CD4-positive, alpha-beta T cell (primary cell): Measurements from ENCODE around the gene SECISBP2. TPM values are rescaled to one million over a fixed set of nuclear protein-coding genes. Genes with fewer than 3 reads are reported as not detected.
A peak's percentile ranks its signal among the peaks of the same experiment; 100 is the strongest.

Experiments used
- ATAC-seq: fragments of 200-7000 bp; cut with Tn5 transposase; one replicate; pipeline ENCODE4 v1.10.0; 2022; ENCODE audit warnings: mild to moderate bottlenecking; ENCODE audit not compliant: poor library complexity
- CTCF ChIA-PET: fragments of 350-600 bp; sonication (Branson Sonifier 250); formaldehyde crosslinking; loops from one replicate; lab custom pipeline; 2021; ENCODE audit warnings: antibody characterized with exemption, inconsistent platforms; lab: Charles Lee
- POLR2A ChIA-PET: fragments of 350-600 bp; sonication (Branson Sonifier 250); formaldehyde crosslinking; loops from one replicate; lab custom pipeline; 2021; ENCODE audit warnings: antibody characterized with exemption, inconsistent platforms; lab: Charles Lee
- DNase-seq, 14 experiments: peaks; one replicate each; pipeline ENCODE4 v3.0.0-alpha.2; 2013 to 2020; ENCODE audit warnings: mixed read lengths in 2 of 14
- H3K27ac ChIP-seq, 2 donors: one replicate each; pipeline versions ENCODE4 v1.5.1 to v1.7.0; 2013; ENCODE audit warnings: low read length in 2 of 2, low read depth in 1 of 2, mild to moderate bottlenecking in 1 of 2
- H3K27me3 ChIP-seq, 2 experiments: 1 replicate in 1 of 2; 2 replicates in 1 of 2; pipeline versions ENCODE4 v1.6.1 to v1.7.0; 2013; ENCODE audit warnings: low read length in 2 of 2, control low read depth in 1 of 2, mild to moderate bottlenecking in 1 of 2, moderate library complexity in 1 of 2; ENCODE audit not compliant: insufficient read depth in 2 of 2, control insufficient read depth in 1 of 2
- H3K36me3 ChIP-seq: one replicate; pipeline ENCODE4 v1.6.1; 2013; ENCODE audit warnings: low read length, control low read depth; ENCODE audit not compliant: insufficient read depth
- H3K4me1 ChIP-seq: one replicate; pipeline ENCODE4 v1.6.1; 2013; ENCODE audit warnings: low read length, control low read depth; ENCODE audit not compliant: insufficient read depth
- H3K4me3 ChIP-seq: one replicate; pipeline ENCODE4 v1.5.1; 2013; ENCODE audit warnings: mild to moderate bottlenecking, low read length, moderate library complexity
- H3K9me3 ChIP-seq, 2 experiments: 1 replicate in 1 of 2; 2 replicates in 1 of 2; pipeline versions ENCODE4 v1.6.1 to v1.7.0; 2013; ENCODE audit warnings: low read length in 2 of 2, mild to moderate bottlenecking in 2 of 2, control low read depth in 1 of 2, moderate library complexity in 1 of 2; ENCODE audit not compliant: control insufficient read depth in 1 of 2, insufficient read depth in 1 of 2
- H3K27ac Mint-ChIP-seq: one replicate; pipeline ENCODE4 v1.8.0; 2020; ENCODE audit warnings: mixed read lengths
- H3K27me3 Mint-ChIP-seq: one replicate; pipeline ENCODE4 v1.8.0; 2021; ENCODE audit warnings: mixed read lengths
- H3K36me3 Mint-ChIP-seq: one replicate; pipeline ENCODE4 v1.8.0; 2021; ENCODE audit warnings: low read depth, mixed read lengths
- H3K4me1 Mint-ChIP-seq: one replicate; pipeline ENCODE4 v1.8.0; 2021; ENCODE audit warnings: low read depth, mixed read lengths
- H3K4me3 Mint-ChIP-seq: one replicate; pipeline ENCODE4 v1.8.0; 2020; ENCODE audit warnings: mild to moderate bottlenecking, mixed read lengths
- H3K9me3 Mint-ChIP-seq: one replicate; pipeline ENCODE4 v1.8.0; 2020; ENCODE audit warnings: mixed read lengths
- CTCF ChIP-seq: fragments of 200-600 bp; IDR thresholded peaks from one replicate; pipeline ENCODE4 v1.8.0; 2022; ENCODE audit warnings: antibody characterized with exemption, mild to moderate bottlenecking
- intact Hi-C, 2 experiments: fragments of 100-400 bp; cut with DNase I in 1 of 2; cut with micrococcal nuclease in 1 of 2; formaldehyde crosslinking; loops; one replicate each; pipeline versions ENCODE4 v1.15.1 to v1.9.0; 2023 to 2025; cut with DNase I, micrococcal nuclease
- total RNA-seq, 174 experiments: library from RNA in 2 of 174; stranded (reverse) in 2 of 174; gene quantifications; one replicate each; pipeline ENCODE4 v1.2.3 and lab custom pipeline; 2021 to 2026

SECISBP2 gene
- total RNA-seq, 2 experiments from 2014 or later, result 109 to 112 TPM

- intact Hi-C loops, result no loop called here
- H3K27me3 ChIP-seq, result no peaks in the 10 kb centered on the region
- no peak for TF ChIP-seq CTCF
- H3K4me3 ChIP-seq, result no peak overlapping the region
- Mint-ChIP-seq H3K4me3 (no peak overlapping the region), H3K27me3 (no peaks in the 10 kb centered on the region), H3K27ac (peak overlapping the region; percentile 39), H3K4me1 (peaks cover 12% of the 10 kb centered on the region), H3K36me3 (peaks cover 71% of the 10 kb centered on the region), H3K9me3 (no peaks in the 10 kb centered on the region)
- H3K36me3 ChIP-seq, result peaks cover 68% of the 10 kb centered on the region
- ATAC-seq (no peak), DNase-seq (no peak)
- H3K4me1 ChIP-seq, result peaks cover 5% of the 10 kb centered on the region
- CTCF ChIA-PET, result no interaction called here
- POLR2A ChIA-PET, result no interaction called here
- no peaks in the 10 kb centered on the region for H3K9me3 ChIP-seq
- no peak overlapping the region for H3K27ac ChIP-seq
Measured at GRCh38 chr9:89361031-89361430, 42.7 kb downstream of the SECISBP2 start.

GRCh38 chr9:89361816-89362646 lies 43.7 kb downstream of the SECISBP2 start:
- Mint-ChIP-seq H3K4me3 (no peak overlapping the region), H3K4me1 (peaks cover 16% of the 10 kb centered on the region), H3K9me3 (no peaks in the 10 kb centered on the region), H3K36me3 (peaks cover 61% of the 10 kb centered on the region), H3K27ac (peak overlapping the region; percentile 39), H3K27me3 (no peaks in the 10 kb centered on the region)
- H3K4me3 ChIP-seq, result no peak overlapping the region
- intact Hi-C loops, result no loop called here
- POLR2A ChIA-PET, result no interaction called here
- ATAC-seq (no peak), DNase-seq (peak in 1 of 14 experiments; percentile 22)
- CTCF ChIA-PET, result no interaction called here
- H3K36me3 ChIP-seq, result peaks cover 58% of the 10 kb centered on the region
- H3K27me3 ChIP-seq, result no peaks in the 10 kb centered on the region
- no peak overlapping the region for H3K27ac ChIP-seq
- no peaks in the 10 kb centered on the region for H3K9me3 ChIP-seq
- H3K4me1 ChIP-seq, result peaks cover 5% of the 10 kb centered on the region
- no peak for TF ChIP-seq CTCF

GRCh38 chr9:89362647-89363310 lies 44.5 kb downstream of the SECISBP2 start:
- no peak overlapping the region for H3K27ac Mint-ChIP-seq
- H3K27me3 Mint-ChIP-seq, result no peaks in the 10 kb centered on the region
- H3K27me3 ChIP-seq, result no peaks in the 10 kb centered on the region
- peak in 1 of 14 experiments; percentile 29 for DNase-seq
- intact Hi-C loops, result no loop called here
- peaks cover 54% of the 10 kb centered on the region for H3K36me3 Mint-ChIP-seq
- ChIA-PET CTCF (no interaction called here), POLR2A (no interaction called here)
- ATAC-seq, result no peak
- peaks cover 51% of the 10 kb centered on the region for H3K36me3 ChIP-seq
- no peak for TF ChIP-seq CTCF
- H3K4me1 Mint-ChIP-seq, result peaks cover 16% of the 10 kb centered on the region
- H3K4me1 ChIP-seq, result peaks cover 5% of the 10 kb centered on the region
- H3K4me3 Mint-ChIP-seq, result no peak overlapping the region
- no peak overlapping the region for H3K4me3 ChIP-seq
- H3K9me3 Mint-ChIP-seq, result no peaks in the 10 kb centered on the region
- H3K27ac ChIP-seq, result no peak overlapping the region
- H3K9me3 ChIP-seq, result no peaks in the 10 kb centered on the region
